GM23338 (cell line): ENCODE measurements around the gene ISG15. TPM values are rescaled to one million over a fixed set of nuclear protein-coding genes. Genes with fewer than 3 reads are reported as not detected.
"Not testable (repeated sequence)": the region's sequence is repeated elsewhere in the genome, so short reads cannot be mapped to it uniquely, and the experiment has no call there.

Experiments
- ATAC-seq: fragments of 200-7000 bp; cut with Tn5 transposase; 3 replicates; pipeline ENCODE4 v1.9.1; 2020
- DNase-seq: peaks from one replicate; pipeline ENCODE4 v3.0.0-alpha.2; 2015; ENCODE audit warnings: low spot score
- H2AFZ ChIP-seq: fragments of 200-600 bp; sonication (generic); 2 replicates; pipeline ENCODE4 v1.8.0; 2016; ENCODE audit warnings: antibody characterized with exemption, mild to moderate bottlenecking, moderate library complexity
- H3F3A ChIP-seq: fragments of 200-600 bp; sonication (generic); replicated peaks from 2 replicates; pipeline ENCODE4 v1.8.0; 2017; ENCODE audit warnings: antibody characterized with exemption, mixed run types, low read depth
- H3K27ac ChIP-seq: fragments of 200-600 bp; sonication (generic); 2 replicates; pipeline ENCODE4 v1.6.1; 2016; ENCODE audit warnings: low read depth
- H3K27me3 ChIP-seq: fragments of 200-600 bp; sonication (generic); 2 replicates; pipeline ENCODE4 v1.8.0; 2016; ENCODE audit warnings: mild to moderate bottlenecking, mixed run types, moderate library complexity; ENCODE audit not compliant: insufficient read depth
- H3K36me3 ChIP-seq: fragments of 200-600 bp; sonication (generic); 2 replicates; pipeline ENCODE4 v1.8.0; 2016; ENCODE audit warnings: mild to moderate bottlenecking; ENCODE audit not compliant: insufficient read depth
- H3K4me1 ChIP-seq: fragments of 200-600 bp; sonication (generic); 2 replicates; pipeline ENCODE4 v1.8.0; 2016; ENCODE audit warnings: mild to moderate bottlenecking, moderate library complexity; ENCODE audit not compliant: insufficient read depth
- H3K4me2 ChIP-seq: fragments of 200-600 bp; sonication (generic); 2 replicates; pipeline ENCODE4 v1.7.1; 2017; ENCODE audit warnings: mixed run types
- H3K4me3 ChIP-seq: fragments of 200-600 bp; sonication (generic); 2 replicates; pipeline ENCODE4 v1.6.1; 2016; ENCODE audit warnings: mixed run types
- H3K79me2 ChIP-seq: fragments of 200-600 bp; sonication (generic); replicated peaks from 2 replicates; pipeline ENCODE4 v1.8.0; 2017; ENCODE audit warnings: mild to moderate bottlenecking; ENCODE audit not compliant: insufficient read depth
- H3K9me2 ChIP-seq: fragments of 200-600 bp; sonication (generic); 2 replicates; pipeline ENCODE4 v1.8.0; 2017; ENCODE audit not compliant: insufficient read depth
- H4K20me1 ChIP-seq: fragments of 200-600 bp; sonication (generic); replicated peaks from 2 replicates; pipeline ENCODE4 v1.8.0; 2017; ENCODE audit warnings: mild to moderate bottlenecking; ENCODE audit not compliant: insufficient read depth
- H3K27ac Mint-ChIP-seq: 2 replicates; pipeline ENCODE4 v1.8.0; 2020; ENCODE audit warnings: inconsistent platforms, mild to moderate bottlenecking, moderate library complexity, mixed read lengths
- H3K27me3 Mint-ChIP-seq: 3 replicates; pipeline ENCODE4 v1.8.0; 2022; ENCODE audit warnings: low read depth, mild to moderate bottlenecking, moderate library complexity, mixed read lengths, inconsistent platforms; ENCODE audit not compliant: insufficient read depth, poor library complexity
- H3K36me3 Mint-ChIP-seq: 3 replicates; pipeline ENCODE4 v1.8.0; 2021; ENCODE audit warnings: low read depth, mild to moderate bottlenecking, inconsistent platforms, moderate library complexity, mixed read lengths
- H3K4me1 Mint-ChIP-seq: 3 replicates; pipeline ENCODE4 v1.8.0; 2020; ENCODE audit warnings: mild to moderate bottlenecking, inconsistent platforms, mixed read lengths
- H3K4me3 Mint-ChIP-seq: 3 replicates; pipeline ENCODE4 v1.8.0; 2021; ENCODE audit warnings: moderate library complexity, mild to moderate bottlenecking, inconsistent platforms, mixed read lengths
- H3K9me3 Mint-ChIP-seq: 3 replicates; pipeline ENCODE4 v1.8.0; 2020; ENCODE audit warnings: moderate library complexity, mild to moderate bottlenecking, inconsistent platforms, mixed read lengths
- EZH2phosphoT487 ChIP-seq: fragments of 200-600 bp; sonication (generic); IDR thresholded peaks from one replicate; pipeline ENCODE4 v1.8.1; 2018; ENCODE audit warnings: antibody characterized with exemption; ENCODE audit not compliant: unreplicated experiment
- STAT1 ChIP-seq: IDR thresholded peaks from one replicate; pipeline ENCODE4 v1.6.1; 2016; ENCODE audit warnings: antibody characterized with exemption; ENCODE audit not compliant: unreplicated experiment
- ZNF114 ChIP-seq: fragments of 250-450 bp; sonication (Bioruptor Pico); IDR thresholded peaks from 2 replicates; pipeline ENCODE4 v1.5.0; 2020; ENCODE audit warnings: mild to moderate bottlenecking, moderate library complexity
- polyA plus RNA-seq: library from polyadenylated mRNA; unstranded; fragments of >200 nt; fragmentation: Nextera tagmentation; extraction: Ambion mirVana; gene quantifications from 2 replicates; pipeline ENCODE4 v1.2.1, GENCODE V29; 2016
- total RNA-seq: library from RNA; depleted of rRNA; stranded (reverse); fragments of >200 nt; shearing (Covaris generic); gene quantifications from 2 replicates; pipeline ENCODE4 v1.2.3, GENCODE V29; 2014
- TF ChIP-seq, protein P1 (sequence below): fragments of 250-450 bp; sonication (Bioruptor Pico); IDR thresholded peaks from 2 replicates; pipeline ENCODE4 v1.5.0; 2020; ENCODE audit warnings: mild to moderate bottlenecking, moderate library complexity
- TF ChIP-seq, protein P2 (sequence below): IDR thresholded peaks from one replicate; pipeline ENCODE4 v1.6.1; 2018; ENCODE audit warnings: antibody characterized with exemption; ENCODE audit not compliant: unreplicated experiment
- TF ChIP-seq, protein P3 (sequence below): IDR thresholded peaks from 2 replicates; pipeline ENCODE4 v1.6.1; 2016; ENCODE audit warnings: antibody characterized with exemption

The ISG15 gene
- total and polyA plus RNA-seq, 2 experiments from 2014 or later: 52.9 to 101 TPM

DNA sequence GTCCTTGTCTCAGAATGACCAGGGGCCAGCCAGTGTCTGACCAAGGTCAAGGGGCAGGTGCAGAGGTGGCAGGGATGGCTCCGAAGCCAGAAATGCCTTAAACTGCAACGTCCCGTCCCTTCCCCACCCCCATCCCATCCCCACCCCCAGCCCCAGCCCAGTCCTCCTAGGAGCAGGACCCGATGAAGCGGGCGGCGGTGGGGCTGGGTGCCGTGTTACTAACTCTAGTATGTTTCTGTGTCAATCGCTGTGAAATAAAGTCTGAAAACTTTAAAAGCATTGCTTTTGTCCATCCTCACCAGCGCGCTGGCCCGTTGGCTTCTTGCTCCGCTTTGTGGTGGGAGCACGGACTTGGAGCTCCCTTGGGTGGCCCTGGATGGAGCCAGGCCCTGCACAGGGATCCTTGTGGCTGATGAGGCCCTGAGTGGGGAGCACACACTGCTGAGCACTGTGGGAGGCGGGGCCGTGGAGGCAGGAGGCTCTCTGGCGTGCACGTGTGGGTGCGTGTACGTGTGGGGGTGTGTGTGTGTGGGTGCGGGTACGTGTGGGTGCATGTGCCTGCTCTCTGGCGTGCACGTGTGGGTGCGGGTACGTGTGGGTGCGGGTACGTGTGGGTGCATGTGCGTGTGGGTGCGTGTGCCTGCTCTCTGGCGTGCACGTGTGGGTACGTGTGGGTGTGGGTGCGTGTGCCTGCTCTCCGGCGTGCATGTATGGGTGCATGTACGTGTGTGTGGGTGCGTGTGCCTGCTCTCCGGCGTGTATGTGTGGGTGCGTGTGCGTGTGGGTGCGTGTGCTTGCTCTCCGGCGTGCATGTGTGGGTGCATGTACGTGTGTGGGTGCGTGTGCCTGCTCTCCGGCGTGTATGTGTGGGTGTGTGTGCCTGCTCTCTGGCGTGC is 42.8 kb downstream of the ISG15 start:
- Histone ChIP-seq H3K79me2 (no peaks in the 10 kb centered on the region), H3F3A (0 out of 2 replicates have a peak, but pooled peaks cover 17% of the 10 kb centered on the region), H3K4me1 (peaks cover 5% of the 10 kb centered on the region; the same call in 1 of the 2 replicates), H4K20me1 (no peaks in the 10 kb centered on the region; the same call in 1 of the 2 replicates), H3K27me3 (peaks cover 33% of the 10 kb centered on the region), H3K36me3 (peaks cover 4% of the 10 kb centered on the region; the same call in 1 of the 2 replicates), H3K27ac (no peak overlapping the region), H2AFZ (no peak overlapping the region), H3K9me2 (no peaks in the 10 kb centered on the region), H3K4me3 (no peak overlapping the region), H3K4me2 (no peak overlapping the region)
- TF ChIP-seq, protein P1, sequence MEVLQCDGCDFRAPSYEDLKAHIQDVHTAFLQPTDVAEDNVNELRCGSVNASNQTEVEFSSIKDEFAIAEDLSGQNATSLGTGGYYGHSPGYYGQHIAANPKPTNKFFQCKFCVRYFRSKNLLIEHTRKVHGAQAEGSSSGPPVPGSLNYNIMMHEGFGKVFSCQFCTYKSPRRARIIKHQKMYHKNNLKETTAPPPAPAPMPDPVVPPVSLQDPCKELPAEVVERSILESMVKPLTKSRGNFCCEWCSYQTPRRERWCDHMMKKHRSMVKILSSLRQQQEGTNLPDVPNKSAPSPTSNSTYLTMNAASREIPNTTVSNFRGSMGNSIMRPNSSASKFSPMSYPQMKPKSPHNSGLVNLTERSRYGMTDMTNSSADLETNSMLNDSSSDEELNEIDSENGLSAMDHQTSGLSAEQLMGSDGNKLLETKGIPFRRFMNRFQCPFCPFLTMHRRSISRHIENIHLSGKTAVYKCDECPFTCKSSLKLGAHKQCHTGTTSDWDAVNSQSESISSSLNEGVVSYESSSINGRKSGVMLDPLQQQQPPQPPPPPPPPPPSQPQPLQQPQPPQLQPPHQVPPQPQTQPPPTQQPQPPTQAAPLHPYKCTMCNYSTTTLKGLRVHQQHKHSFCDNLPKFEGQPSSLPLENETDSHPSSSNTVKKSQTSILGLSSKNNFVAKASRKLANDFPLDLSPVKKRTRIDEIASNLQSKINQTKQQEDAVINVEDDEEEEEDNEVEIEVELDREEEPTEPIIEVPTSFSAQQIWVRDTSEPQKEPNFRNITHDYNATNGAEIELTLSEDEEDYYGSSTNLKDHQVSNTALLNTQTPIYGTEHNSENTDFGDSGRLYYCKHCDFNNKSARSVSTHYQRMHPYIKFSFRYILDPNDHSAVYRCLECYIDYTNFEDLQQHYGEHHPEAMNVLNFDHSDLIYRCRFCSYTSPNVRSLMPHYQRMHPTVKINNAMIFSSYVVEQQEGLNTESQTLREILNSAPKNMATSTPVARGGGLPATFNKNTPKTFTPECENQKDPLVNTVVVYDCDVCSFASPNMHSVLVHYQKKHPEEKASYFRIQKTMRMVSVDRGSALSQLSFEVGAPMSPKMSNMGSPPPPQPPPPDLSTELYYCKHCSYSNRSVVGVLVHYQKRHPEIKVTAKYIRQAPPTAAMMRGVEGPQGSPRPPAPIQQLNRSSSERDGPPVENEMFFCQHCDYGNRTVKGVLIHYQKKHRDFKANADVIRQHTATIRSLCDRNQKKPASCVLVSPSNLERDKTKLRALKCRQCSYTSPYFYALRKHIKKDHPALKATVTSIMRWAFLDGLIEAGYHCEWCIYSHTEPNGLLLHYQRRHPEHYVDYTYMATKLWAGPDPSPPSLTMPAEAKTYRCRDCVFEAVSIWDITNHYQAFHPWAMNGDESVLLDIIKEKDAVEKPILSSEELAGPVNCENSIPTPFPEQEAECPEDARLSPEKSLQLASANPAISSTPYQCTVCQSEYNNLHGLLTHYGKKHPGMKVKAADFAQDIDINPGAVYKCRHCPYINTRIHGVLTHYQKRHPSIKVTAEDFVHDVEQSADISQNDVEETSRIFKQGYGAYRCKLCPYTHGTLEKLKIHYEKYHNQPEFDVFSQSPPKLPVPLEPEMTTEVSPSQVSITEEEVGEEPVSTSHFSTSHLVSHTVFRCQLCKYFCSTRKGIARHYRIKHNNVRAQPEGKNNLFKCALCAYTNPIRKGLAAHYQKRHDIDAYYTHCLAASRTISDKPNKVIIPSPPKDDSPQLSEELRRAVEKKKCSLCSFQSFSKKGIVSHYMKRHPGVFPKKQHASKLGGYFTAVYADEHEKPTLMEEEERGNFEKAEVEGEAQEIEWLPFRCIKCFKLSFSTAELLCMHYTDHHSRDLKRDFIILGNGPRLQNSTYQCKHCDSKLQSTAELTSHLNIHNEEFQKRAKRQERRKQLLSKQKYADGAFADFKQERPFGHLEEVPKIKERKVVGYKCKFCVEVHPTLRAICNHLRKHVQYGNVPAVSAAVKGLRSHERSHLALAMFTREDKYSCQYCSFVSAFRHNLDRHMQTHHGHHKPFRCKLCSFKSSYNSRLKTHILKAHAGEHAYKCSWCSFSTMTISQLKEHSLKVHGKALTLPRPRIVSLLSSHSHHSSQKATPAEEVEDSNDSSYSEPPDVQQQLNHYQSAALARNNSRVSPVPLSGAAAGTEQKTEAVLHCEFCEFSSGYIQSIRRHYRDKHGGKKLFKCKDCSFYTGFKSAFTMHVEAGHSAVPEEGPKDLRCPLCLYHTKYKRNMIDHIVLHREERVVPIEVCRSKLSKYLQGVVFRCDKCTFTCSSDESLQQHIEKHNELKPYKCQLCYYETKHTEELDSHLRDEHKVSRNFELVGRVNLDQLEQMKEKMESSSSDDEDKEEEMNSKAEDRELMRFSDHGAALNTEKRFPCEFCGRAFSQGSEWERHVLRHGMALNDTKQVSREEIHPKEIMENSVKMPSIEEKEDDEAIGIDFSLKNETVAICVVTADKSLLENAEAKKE (CRISPR knock-in tag): no peak
- TF ChIP-seq, protein P2, sequence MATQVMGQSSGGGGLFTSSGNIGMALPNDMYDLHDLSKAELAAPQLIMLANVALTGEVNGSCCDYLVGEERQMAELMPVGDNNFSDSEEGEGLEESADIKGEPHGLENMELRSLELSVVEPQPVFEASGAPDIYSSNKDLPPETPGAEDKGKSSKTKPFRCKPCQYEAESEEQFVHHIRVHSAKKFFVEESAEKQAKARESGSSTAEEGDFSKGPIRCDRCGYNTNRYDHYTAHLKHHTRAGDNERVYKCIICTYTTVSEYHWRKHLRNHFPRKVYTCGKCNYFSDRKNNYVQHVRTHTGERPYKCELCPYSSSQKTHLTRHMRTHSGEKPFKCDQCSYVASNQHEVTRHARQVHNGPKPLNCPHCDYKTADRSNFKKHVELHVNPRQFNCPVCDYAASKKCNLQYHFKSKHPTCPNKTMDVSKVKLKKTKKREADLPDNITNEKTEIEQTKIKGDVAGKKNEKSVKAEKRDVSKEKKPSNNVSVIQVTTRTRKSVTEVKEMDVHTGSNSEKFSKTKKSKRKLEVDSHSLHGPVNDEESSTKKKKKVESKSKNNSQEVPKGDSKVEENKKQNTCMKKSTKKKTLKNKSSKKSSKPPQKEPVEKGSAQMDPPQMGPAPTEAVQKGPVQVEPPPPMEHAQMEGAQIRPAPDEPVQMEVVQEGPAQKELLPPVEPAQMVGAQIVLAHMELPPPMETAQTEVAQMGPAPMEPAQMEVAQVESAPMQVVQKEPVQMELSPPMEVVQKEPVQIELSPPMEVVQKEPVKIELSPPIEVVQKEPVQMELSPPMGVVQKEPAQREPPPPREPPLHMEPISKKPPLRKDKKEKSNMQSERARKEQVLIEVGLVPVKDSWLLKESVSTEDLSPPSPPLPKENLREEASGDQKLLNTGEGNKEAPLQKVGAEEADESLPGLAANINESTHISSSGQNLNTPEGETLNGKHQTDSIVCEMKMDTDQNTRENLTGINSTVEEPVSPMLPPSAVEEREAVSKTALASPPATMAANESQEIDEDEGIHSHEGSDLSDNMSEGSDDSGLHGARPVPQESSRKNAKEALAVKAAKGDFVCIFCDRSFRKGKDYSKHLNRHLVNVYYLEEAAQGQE: no peak
- TF ChIP-seq STAT1 (no peak), ZNF114 (CRISPR knock-in tag) (no peak), EZH2phosphoT487 (no peak)
- TF ChIP-seq, protein P3, sequence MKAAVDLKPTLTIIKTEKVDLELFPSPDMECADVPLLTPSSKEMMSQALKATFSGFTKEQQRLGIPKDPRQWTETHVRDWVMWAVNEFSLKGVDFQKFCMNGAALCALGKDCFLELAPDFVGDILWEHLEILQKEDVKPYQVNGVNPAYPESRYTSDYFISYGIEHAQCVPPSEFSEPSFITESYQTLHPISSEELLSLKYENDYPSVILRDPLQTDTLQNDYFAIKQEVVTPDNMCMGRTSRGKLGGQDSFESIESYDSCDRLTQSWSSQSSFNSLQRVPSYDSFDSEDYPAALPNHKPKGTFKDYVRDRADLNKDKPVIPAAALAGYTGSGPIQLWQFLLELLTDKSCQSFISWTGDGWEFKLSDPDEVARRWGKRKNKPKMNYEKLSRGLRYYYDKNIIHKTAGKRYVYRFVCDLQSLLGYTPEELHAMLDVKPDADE: no peak
- ATAC-seq: no peak
- peaks cover 38% of the 10 kb centered on the region for H3K27me3 Mint-ChIP-seq
- no peak overlapping the region for H3K27ac Mint-ChIP-seq
- peaks cover 18% of the 10 kb centered on the region for H3K36me3 Mint-ChIP-seq
- peaks cover 3% of the 10 kb centered on the region; the same call in 2 of the 3 replicates for H3K4me1 Mint-ChIP-seq
- H3K4me3 Mint-ChIP-seq: no peak overlapping the region
- H3K9me3 Mint-ChIP-seq: 0 out of 3 replicates have a peak, but pooled peaks cover 2% of the 10 kb centered on the region
- no peak for DNase-seq

DNA sequence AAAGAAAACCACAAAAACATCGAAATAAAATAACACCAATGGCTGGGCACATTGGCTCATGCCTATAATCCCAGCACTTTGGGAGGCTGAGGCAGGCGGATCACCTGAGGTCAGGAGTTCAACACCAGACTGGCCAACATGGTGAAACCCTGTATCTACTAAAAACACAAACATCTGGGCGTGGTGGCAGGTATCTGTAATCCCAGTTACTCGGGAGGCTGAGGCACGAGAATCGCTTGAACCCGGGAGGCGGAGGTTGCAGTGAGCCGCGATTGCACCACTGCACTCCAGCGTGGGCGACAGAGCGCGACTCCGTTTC is 44.4 kb downstream of the ISG15 start:
- not testable (repeated sequence) for H3F3A ChIP-seq, H3K4me2 ChIP-seq, H3K4me3 ChIP-seq, H3K9me3 Mint-ChIP-seq, H3K4me1 ChIP-seq, H3K36me3 Mint-ChIP-seq, H3K4me1 Mint-ChIP-seq, DNase-seq, H3K79me2 ChIP-seq, H2AFZ ChIP-seq, H3K9me2 ChIP-seq, H3K36me3 ChIP-seq, H3K27ac Mint-ChIP-seq, H3K27ac ChIP-seq, ATAC-seq, H4K20me1 ChIP-seq
- H3K27me3 ChIP-seq: peaks cover 47% of the 10 kb centered on the region
- H3K4me3 Mint-ChIP-seq: peak overlapping the region; percentile 50; the same call in 2 of the 3 replicates
- H3K27me3 Mint-ChIP-seq: peaks cover 47% of the 10 kb centered on the region
